HepG2 (cell line): ENCODE data around the gene HIPK3. TPM values are rescaled to one million over a fixed set of nuclear protein-coding genes. Genes with fewer than 3 reads are reported as not detected.

Source experiments
- CBX1 ChIP-seq: IDR thresholded peaks from one replicate; pipeline ENCODE4 v1.6.1; 2016; ENCODE audit warnings: antibody characterized with exemption, low read depth
- CHD2 ChIP-seq: IDR thresholded peaks from 2 replicates; pipeline ENCODE4 v1.6.1; 2011; ENCODE audit warnings: low read depth, low read length, improper control_type of control experiment
- KDM5B ChIP-seq: sonication (generic); formaldehyde crosslinking; IDR thresholded peaks from 2 replicates; pipeline ENCODE4 v1.4.0; 2020; ENCODE audit warnings: missing genetic modification reagents, mild to moderate bottlenecking, borderline replicate concordance
- NCOA2 ChIP-seq: sonication (generic); formaldehyde crosslinking; IDR thresholded peaks from 2 replicates; pipeline ENCODE4 v1.8.0; 2022; ENCODE audit warnings: inconsistent platforms
- NFIB ChIP-seq: sonication (generic); formaldehyde crosslinking; IDR thresholded peaks from 2 replicates; pipeline ENCODE4 v1.9.0; 2021; ENCODE audit warnings: missing genetic modification reagents, mild to moderate bottlenecking, borderline replicate concordance
- RBFOX2 ChIP-seq: fragments of 200-400 bp; formaldehyde crosslinking; IDR thresholded peaks from 2 replicates; pipeline ENCODE4 v1.6.1; 2017; ENCODE audit warnings: low read depth, mild to moderate bottlenecking, low read length
- SMAD9 ChIP-seq: sonication (generic); formaldehyde crosslinking; IDR thresholded peaks from 2 replicates; pipeline ENCODE4 v1.5.1; 2020; ENCODE audit warnings: mild to moderate bottlenecking, missing genetic modification reagents
- SMC3 ChIP-seq: IDR thresholded peaks from 2 replicates; pipeline ENCODE4 v1.6.1; 2011; ENCODE audit warnings: low read length, improper control_type of control experiment
- ZNF143 ChIP-seq: sonication (generic); formaldehyde crosslinking; IDR thresholded peaks from 2 replicates; pipeline ENCODE4 v1.4.0; 2020; ENCODE audit warnings: missing genetic modification reagents
- ZNF256 ChIP-seq: sonication (generic); formaldehyde crosslinking; conservative IDR thresholded peaks from 2 replicates; pipeline ENCODE4 v1.4.0; 2020; ENCODE audit warnings: missing genetic modification reagents
- ZNF317 ChIP-seq: sonication (generic); formaldehyde crosslinking; IDR thresholded peaks from 2 replicates; pipeline ENCODE4 v1.5.0; 2020; ENCODE audit warnings: mild to moderate bottlenecking, missing genetic modification reagents
- ZNF615 ChIP-seq: sonication (generic); formaldehyde crosslinking; IDR thresholded peaks from 2 replicates; pipeline ENCODE4 v1.5.0; 2020; ENCODE audit warnings: mild to moderate bottlenecking, missing genetic modification reagents, borderline replicate concordance
- ZNF619 ChIP-seq: sonication (generic); formaldehyde crosslinking; IDR thresholded peaks from 2 replicates; pipeline ENCODE4 v1.4.0; 2020; ENCODE audit warnings: mild to moderate bottlenecking, missing genetic modification reagents
- ZNF747 ChIP-seq: sonication (generic); formaldehyde crosslinking; IDR thresholded peaks from 2 replicates; pipeline ENCODE4 v1.8.1; 2023; ENCODE audit warnings: missing genetic modification reagents, mild to moderate bottlenecking, borderline replicate concordance
- ZNF790 ChIP-seq: sonication (generic); formaldehyde crosslinking; IDR thresholded peaks from 2 replicates; pipeline ENCODE4 v1.8.0; 2022; ENCODE audit warnings: missing genetic modification reagents, mild to moderate bottlenecking, borderline replicate concordance
- polyA plus RNA-seq, 8 experiments: library from polyadenylated mRNA; depleted of rRNA in 3 of 8; stranded (reverse) in 7 of 8; unstranded in 1 of 8; fragments of >200 nt; fragmentation: Illumina TruSeq in 4 of 8; extraction: Trizol in 4 of 8; gene quantifications; 2 replicates each; pipeline versions ENCODE4 v1.2.1 to v1.2.3, GENCODE V29; 2011 to 2016; ENCODE audit warnings: low read depth in 4 of 8, missing spikeins in 1 of 8, mixed read lengths in 1 of 8; ENCODE audit not compliant: insufficient read depth in 1 of 8
- total RNA-seq, 5 experiments: library from RNA; depleted of rRNA; stranded (reverse); fragments of >200 nt; fragmentation: Illumina TruSeq; extraction: Trizol; gene quantifications; 2 replicates each; pipeline ENCODE4 v1.2.3, GENCODE V29; 2016; ENCODE audit warnings: low read depth in 1 of 5
- TF ChIP-seq, protein P1 (sequence below): IDR thresholded peaks from 2 replicates; pipeline ENCODE4 v1.4.0; 2020; ENCODE audit warnings: mild to moderate bottlenecking, missing genetic modification reagents
- TF ChIP-seq, protein P2 (sequence below): sonication (generic); formaldehyde crosslinking; conservative IDR thresholded peaks from 2 replicates; pipeline ENCODE4 v1.4.0; 2020; ENCODE audit warnings: missing genetic modification reagents
- TF ChIP-seq, protein P3 (sequence below): sonication (generic); formaldehyde crosslinking; IDR thresholded peaks from 2 replicates; pipeline ENCODE4 v1.5.1; 2020; ENCODE audit warnings: mild to moderate bottlenecking, missing genetic modification reagents, moderate library complexity
- TF ChIP-seq, protein P4 (sequence below): sonication (generic); formaldehyde crosslinking; IDR thresholded peaks from 2 replicates; pipeline ENCODE4 v1.4.0; 2020; ENCODE audit warnings: missing genetic modification reagents, borderline replicate concordance

HIPK3 gene
- total and polyA plus RNA-seq, 2 of the 13 experiments (the other 11 are each of a cell fraction or from before 2014, with no cell fraction given), result 20.5 to 44.3 TPM

GRCh38 chr11:33257897-33258630 lies 883 bp downstream of the HIPK3 start (continued):
- TF ChIP-seq, protein P1, sequence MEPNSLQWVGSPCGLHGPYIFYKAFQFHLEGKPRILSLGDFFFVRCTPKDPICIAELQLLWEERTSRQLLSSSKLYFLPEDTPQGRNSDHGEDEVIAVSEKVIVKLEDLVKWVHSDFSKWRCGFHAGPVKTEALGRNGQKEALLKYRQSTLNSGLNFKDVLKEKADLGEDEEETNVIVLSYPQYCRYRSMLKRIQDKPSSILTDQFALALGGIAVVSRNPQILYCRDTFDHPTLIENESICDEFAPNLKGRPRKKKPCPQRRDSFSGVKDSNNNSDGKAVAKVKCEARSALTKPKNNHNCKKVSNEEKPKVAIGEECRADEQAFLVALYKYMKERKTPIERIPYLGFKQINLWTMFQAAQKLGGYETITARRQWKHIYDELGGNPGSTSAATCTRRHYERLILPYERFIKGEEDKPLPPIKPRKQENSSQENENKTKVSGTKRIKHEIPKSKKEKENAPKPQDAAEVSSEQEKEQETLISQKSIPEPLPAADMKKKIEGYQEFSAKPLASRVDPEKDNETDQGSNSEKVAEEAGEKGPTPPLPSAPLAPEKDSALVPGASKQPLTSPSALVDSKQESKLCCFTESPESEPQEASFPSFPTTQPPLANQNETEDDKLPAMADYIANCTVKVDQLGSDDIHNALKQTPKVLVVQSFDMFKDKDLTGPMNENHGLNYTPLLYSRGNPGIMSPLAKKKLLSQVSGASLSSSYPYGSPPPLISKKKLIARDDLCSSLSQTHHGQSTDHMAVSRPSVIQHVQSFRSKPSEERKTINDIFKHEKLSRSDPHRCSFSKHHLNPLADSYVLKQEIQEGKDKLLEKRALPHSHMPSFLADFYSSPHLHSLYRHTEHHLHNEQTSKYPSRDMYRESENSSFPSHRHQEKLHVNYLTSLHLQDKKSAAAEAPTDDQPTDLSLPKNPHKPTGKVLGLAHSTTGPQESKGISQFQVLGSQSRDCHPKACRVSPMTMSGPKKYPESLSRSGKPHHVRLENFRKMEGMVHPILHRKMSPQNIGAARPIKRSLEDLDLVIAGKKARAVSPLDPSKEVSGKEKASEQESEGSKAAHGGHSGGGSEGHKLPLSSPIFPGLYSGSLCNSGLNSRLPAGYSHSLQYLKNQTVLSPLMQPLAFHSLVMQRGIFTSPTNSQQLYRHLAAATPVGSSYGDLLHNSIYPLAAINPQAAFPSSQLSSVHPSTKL (CRISPR knock-in tag), result 0 out of 2 replicates have a peak, but pooled peaks have one; percentile 44
- TF ChIP-seq, protein P2, sequence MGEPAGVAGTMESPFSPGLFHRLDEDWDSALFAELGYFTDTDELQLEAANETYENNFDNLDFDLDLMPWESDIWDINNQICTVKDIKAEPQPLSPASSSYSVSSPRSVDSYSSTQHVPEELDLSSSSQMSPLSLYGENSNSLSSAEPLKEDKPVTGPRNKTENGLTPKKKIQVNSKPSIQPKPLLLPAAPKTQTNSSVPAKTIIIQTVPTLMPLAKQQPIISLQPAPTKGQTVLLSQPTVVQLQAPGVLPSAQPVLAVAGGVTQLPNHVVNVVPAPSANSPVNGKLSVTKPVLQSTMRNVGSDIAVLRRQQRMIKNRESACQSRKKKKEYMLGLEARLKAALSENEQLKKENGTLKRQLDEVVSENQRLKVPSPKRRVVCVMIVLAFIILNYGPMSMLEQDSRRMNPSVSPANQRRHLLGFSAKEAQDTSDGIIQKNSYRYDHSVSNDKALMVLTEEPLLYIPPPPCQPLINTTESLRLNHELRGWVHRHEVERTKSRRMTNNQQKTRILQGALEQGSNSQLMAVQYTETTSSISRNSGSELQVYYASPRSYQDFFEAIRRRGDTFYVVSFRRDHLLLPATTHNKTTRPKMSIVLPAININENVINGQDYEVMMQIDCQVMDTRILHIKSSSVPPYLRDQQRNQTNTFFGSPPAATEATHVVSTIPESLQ (CRISPR knock-in tag), result no peak
- TF ChIP-seq NCOA2 (CRISPR knock-in tag) (no peak), CBX1 (no peak), NFIB (no peak), RBFOX2 (peak; percentile 86), KDM5B (CRISPR knock-in tag) (0 out of 2 replicates have a peak, but pooled peaks have one; percentile 64), SMC3 (no peak), CHD2 (no peak), ZNF619 (no peak), ZNF317 (CRISPR knock-in tag) (0 out of 2 replicates have a peak, but pooled peaks have one; percentile 9), ZNF615 (CRISPR knock-in tag) (0 out of 2 replicates have a peak, but pooled peaks have one; percentile 71), ZNF256 (CRISPR knock-in tag) (no peak), ZNF143 (CRISPR knock-in tag) (0 out of 2 replicates have a peak, but pooled peaks have one; percentile 25), ZNF747 (CRISPR knock-in tag) (no peak; the same call in 1 of the 2 replicates), ZNF790 (CRISPR knock-in tag) (peak; percentile 42; the same call in 1 of the 2 replicates), SMAD9 (CRISPR knock-in tag) (no peak)
- TF ChIP-seq, protein P3, sequence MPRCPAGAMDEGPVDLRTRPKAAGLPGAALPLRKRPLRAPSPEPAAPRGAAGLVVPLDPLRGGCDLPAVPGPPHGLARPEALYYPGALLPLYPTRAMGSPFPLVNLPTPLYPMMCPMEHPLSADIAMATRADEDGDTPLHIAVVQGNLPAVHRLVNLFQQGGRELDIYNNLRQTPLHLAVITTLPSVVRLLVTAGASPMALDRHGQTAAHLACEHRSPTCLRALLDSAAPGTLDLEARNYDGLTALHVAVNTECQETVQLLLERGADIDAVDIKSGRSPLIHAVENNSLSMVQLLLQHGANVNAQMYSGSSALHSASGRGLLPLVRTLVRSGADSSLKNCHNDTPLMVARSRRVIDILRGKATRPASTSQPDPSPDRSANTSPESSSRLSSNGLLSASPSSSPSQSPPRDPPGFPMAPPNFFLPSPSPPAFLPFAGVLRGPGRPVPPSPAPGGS (CRISPR knock-in tag), result peak; percentile 54; the same call in 1 of the 2 replicates
- TF ChIP-seq, protein P4, sequence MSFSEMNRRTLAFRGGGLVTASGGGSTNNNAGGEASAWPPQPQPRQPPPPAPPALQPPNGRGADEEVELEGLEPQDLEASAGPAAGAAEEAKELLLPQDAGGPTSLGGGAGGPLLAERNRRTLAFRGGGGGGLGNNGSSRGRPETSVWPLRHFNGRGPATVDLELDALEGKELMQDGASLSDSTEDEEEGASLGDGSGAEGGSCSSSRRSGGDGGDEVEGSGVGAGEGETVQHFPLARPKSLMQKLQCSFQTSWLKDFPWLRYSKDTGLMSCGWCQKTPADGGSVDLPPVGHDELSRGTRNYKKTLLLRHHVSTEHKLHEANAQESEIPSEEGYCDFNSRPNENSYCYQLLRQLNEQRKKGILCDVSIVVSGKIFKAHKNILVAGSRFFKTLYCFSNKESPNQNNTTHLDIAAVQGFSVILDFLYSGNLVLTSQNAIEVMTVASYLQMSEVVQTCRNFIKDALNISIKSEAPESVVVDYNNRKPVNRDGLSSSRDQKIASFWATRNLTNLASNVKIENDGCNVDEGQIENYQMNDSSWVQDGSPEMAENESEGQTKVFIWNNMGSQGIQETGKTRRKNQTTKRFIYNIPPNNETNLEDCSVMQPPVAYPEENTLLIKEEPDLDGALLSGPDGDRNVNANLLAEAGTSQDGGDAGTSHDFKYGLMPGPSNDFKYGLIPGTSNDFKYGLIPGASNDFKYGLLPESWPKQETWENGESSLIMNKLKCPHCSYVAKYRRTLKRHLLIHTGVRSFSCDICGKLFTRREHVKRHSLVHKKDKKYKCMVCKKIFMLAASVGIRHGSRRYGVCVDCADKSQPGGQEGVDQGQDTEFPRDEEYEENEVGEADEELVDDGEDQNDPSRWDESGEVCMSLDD (CRISPR knock-in tag), result 0 out of 2 replicates have a peak, but pooled peaks have one; percentile 14
